Hepatocyte (in vitro differentiated cells): ENCODE measurements around the gene CHCHD6.

Experiments
- EZH2 ChIP-seq: fragments of 200-600 bp; sonication (generic); IDR thresholded peaks from 2 replicates; pipeline ENCODE4 v1.6.1; 2016; ENCODE audit warnings: antibody characterized with exemption, mild to moderate bottlenecking, borderline replicate concordance
- TF ChIP-seq, protein P1 (sequence below): fragments of 200-600 bp; sonication (generic); IDR thresholded peaks from 2 replicates; pipeline ENCODE4 v1.5.1; 2016; ENCODE audit warnings: antibody characterized with exemption, mild to moderate bottlenecking; ENCODE audit not compliant: poor library complexity

DNA sequence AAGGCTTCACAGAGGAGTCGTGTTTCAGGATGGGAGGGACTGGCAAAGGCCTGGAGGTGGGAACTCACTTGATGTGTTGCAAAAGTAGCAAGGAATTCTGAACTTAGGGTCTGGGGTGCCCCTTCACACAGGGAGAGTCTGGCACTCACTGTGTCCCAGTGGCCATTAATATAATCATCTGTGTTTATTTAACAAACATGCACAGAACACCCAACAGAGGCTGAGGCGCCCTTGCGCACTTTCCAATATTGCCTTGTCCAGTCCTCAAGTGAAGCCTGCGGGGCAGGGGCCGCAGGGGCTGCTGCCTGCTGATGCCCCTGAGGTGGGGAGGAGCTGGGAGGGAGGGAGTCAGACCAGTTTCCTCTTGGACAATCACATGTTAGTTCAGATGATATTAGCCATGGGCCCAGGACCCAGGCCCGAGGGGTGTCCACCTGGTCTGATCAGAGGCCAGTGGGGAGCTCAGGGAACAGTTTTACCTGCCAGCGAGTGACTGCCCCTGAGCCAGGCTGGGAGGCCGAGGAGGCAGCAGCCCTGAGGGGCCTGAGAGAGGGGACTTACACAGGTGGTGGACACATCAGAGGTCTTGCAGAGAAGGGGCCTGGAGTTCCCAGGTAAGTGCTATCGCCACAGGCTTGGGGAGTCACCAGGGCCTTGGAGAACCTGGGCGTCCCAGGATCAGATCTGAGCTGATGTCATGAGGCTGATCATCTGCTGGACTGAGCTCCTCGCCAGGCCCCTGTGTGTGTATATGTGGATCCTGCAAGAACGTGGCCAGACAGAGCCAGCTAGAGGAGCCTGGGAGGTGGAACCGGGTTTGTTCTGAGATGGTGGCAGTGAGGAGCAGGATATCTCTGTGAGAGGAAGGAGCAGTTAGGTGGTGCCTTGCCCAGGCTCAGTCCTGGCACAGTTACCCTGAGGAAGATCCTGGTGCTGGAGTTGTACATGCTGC lies 35.3 kb upstream of the CHCHD6 start:
- TF ChIP-seq, protein P1, sequence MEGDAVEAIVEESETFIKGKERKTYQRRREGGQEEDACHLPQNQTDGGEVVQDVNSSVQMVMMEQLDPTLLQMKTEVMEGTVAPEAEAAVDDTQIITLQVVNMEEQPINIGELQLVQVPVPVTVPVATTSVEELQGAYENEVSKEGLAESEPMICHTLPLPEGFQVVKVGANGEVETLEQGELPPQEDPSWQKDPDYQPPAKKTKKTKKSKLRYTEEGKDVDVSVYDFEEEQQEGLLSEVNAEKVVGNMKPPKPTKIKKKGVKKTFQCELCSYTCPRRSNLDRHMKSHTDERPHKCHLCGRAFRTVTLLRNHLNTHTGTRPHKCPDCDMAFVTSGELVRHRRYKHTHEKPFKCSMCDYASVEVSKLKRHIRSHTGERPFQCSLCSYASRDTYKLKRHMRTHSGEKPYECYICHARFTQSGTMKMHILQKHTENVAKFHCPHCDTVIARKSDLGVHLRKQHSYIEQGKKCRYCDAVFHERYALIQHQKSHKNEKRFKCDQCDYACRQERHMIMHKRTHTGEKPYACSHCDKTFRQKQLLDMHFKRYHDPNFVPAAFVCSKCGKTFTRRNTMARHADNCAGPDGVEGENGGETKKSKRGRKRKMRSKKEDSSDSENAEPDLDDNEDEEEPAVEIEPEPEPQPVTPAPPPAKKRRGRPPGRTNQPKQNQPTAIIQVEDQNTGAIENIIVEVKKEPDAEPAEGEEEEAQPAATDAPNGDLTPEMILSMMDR: no peak
- TF ChIP-seq EZH2: no peak
